ENCODE results near the gene KIAA1210. TPM values are rescaled to one million over a fixed set of nuclear protein-coding genes. Genes with fewer than 3 reads are reported as not detected.

The KIAA1210 gene
- total RNA-seq, 1 donor from 2014 or later = not detected

DNA sequence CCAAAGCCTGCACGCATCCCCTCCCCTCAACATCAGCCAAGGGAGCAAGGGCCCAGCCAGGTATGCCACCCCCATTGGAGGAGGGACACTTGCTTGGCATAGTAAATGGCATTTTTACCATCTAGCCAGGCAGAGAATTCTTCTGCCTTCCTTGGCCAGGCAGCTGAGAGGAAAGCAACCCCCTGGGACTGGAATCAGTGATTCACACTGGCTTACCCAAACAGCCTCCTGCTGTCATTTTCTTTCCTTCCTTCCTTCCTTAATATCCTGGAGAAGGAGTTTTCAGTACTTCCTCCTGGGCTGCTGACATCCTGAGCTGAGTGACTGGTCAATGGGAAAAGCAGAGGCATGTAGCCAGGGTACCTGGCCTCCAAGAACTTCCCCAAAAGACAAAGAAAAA lies 28.6 kb upstream of the KIAA1210 start:
- Mint-ChIP-seq H3K36me3 (ENCODE audit: unreplicated experiment) (no peaks in the 10 kb centered on the region), H3K27ac (ENCODE audit: unreplicated experiment) (no peak overlapping the region), H3K27me3 (ENCODE audit: unreplicated experiment) (peaks cover 2% of the 10 kb centered on the region), H3K4me3 (ENCODE audit: unreplicated experiment) (no peak overlapping the region), H3K4me1 (ENCODE audit: unreplicated experiment) (no peaks in the 10 kb centered on the region), H3K9me3 (ENCODE audit: unreplicated experiment) (no peaks in the 10 kb centered on the region)
- TF ChIP-seq, protein P1, sequence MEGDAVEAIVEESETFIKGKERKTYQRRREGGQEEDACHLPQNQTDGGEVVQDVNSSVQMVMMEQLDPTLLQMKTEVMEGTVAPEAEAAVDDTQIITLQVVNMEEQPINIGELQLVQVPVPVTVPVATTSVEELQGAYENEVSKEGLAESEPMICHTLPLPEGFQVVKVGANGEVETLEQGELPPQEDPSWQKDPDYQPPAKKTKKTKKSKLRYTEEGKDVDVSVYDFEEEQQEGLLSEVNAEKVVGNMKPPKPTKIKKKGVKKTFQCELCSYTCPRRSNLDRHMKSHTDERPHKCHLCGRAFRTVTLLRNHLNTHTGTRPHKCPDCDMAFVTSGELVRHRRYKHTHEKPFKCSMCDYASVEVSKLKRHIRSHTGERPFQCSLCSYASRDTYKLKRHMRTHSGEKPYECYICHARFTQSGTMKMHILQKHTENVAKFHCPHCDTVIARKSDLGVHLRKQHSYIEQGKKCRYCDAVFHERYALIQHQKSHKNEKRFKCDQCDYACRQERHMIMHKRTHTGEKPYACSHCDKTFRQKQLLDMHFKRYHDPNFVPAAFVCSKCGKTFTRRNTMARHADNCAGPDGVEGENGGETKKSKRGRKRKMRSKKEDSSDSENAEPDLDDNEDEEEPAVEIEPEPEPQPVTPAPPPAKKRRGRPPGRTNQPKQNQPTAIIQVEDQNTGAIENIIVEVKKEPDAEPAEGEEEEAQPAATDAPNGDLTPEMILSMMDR (IDR thresholded peaks at IDR 0.05) = no peak
- DNase-seq (ENCODE audit: extremely low spot score, unreplicated experiment) = no peak

DNA sequence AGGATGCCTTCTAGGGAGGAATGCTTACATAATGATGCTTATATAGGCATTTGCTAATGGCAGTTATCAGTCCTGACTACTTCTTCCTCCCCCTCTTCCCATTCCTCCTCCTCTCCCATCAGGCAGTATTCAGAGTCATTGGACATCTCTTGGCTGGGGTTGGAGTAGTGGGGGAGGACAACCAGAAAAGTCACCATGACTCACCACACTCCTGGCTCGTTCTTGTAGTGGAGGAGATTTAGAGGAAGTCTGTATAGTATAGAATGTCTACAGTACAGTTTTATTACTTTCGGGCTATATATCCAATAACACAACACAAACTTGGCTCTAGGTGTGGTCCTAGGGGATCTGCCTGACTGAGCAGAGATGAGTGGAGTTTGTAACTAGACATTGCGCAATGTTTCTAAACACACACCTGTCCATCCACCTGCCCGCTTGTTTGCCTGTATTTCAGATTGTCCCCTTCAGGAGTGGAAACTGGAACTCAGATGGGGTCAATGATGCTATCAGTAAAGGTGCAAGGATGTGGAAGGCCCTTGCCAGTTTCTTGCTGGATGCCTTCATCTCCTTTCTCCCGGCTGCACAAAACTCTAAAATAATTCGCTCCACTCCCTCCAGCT lies 27.9 kb upstream of the KIAA1210 start:
- TF ChIP-seq, protein P1 (IDR thresholded peaks at IDR 0.05) = no peak
- Mint-ChIP-seq H3K9me3 (ENCODE audit: unreplicated experiment) (no peaks in the 10 kb centered on the region), H3K27ac (ENCODE audit: unreplicated experiment) (no peak overlapping the region), H3K27me3 (ENCODE audit: unreplicated experiment) (peaks cover 2% of the 10 kb centered on the region), H3K4me3 (ENCODE audit: unreplicated experiment) (no peak overlapping the region), H3K36me3 (ENCODE audit: unreplicated experiment) (no peaks in the 10 kb centered on the region), H3K4me1 (ENCODE audit: unreplicated experiment) (no peaks in the 10 kb centered on the region)
- DNase-seq (ENCODE audit: extremely low spot score, unreplicated experiment) = no peak

DNA sequence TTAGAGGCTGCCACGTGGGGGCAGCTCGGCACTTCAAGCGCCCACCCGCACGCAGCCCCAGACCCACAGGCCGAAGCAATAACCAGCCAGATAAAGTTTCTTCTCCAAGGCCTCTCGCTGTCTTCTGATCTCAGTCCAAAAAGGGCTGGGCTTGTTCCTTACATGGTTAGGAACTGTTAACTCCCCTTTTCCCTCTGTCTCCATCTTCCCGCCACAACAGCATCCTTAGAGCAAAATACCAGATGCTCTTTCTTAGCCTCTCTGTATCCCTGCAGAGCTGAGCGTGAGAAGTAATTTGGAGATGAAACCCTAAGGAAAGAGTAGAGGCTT lies 23.4 kb upstream of the KIAA1210 start:
- Mint-ChIP-seq H3K27me3 (ENCODE audit: unreplicated experiment) (peaks cover 2% of the 10 kb centered on the region), H3K4me3 (ENCODE audit: unreplicated experiment) (no peak overlapping the region), H3K27ac (ENCODE audit: unreplicated experiment) (no peak overlapping the region), H3K4me1 (ENCODE audit: unreplicated experiment) (no peaks in the 10 kb centered on the region), H3K36me3 (ENCODE audit: unreplicated experiment) (no peaks in the 10 kb centered on the region), H3K9me3 (ENCODE audit: unreplicated experiment) (no peaks in the 10 kb centered on the region)
- DNase-seq (ENCODE audit: extremely low spot score, unreplicated experiment) = no peak
- TF ChIP-seq, protein P1 (IDR thresholded peaks at IDR 0.05) = no peak

DNA sequence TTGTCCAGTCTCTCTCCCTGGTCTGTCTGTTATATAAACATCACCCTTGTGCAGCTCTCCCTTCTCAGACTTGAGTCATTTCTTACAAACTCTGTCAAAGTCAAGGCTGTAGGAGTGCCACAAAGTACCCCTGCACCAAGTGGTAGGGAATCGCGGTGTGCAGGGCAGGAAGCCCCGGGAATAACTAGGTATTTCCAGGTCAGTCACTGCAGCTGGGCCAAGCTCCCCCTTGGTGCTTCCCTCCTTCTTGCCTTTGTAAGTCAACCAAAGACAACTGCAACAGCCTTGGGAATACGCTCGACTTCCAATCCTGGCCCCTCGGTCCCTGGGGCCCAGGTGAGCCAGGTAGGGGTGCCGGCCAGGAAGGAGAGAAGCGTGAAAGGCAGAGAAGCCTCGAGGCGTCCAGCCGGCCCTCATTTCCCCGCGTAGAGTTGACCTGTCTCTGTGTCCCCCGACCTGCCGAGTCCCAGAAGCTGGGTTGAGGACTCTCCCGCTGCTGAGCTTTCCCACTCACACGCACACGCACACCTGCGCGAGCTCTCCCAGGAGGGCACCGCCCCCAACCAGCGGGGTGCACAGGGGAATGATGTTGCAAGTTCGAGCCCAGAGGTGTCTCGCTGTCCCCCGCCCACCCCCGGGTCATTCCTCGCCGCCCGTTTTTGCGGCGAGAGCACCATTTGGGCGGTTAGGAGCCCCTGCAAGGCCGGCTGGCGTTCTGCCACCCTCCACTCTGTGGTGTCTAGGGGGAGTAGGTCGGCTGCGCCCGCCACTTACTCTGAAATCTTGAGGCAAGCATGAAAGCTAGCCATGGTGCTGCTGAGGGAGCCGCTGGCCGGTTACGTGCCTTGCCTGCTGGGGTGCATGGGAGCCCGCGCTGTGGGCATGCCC lies 22.8 kb upstream of the KIAA1210 start:
- no peaks in the 10 kb centered on the region for H3K4me1 Mint-ChIP-seq (ENCODE audit: unreplicated experiment)

DNA sequence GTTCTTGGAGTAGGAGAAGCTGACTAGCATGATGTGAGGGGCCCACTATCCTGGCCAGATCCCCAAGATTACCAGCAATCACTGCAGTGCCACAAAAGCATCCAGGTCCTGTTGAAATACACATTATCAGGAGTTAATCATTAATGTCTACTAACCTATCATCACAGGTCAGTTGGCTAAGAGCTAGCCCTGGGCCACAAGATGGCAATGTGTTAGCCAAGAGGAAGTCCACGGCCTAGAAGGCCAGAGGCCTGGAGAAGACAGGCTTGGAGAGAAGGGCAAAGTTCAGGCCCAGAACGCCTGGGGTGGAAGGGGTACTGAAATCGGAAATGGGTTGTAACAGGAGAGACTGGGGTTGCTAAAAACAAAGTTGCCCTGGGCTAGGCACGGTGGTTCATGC lies 19.9 kb upstream of the KIAA1210 start:
- H3K27ac Mint-ChIP-seq (ENCODE audit: unreplicated experiment) = no peak overlapping the region
- no peaks in the 10 kb centered on the region for H3K4me1 Mint-ChIP-seq (ENCODE audit: unreplicated experiment)
- H3K9me3 Mint-ChIP-seq (ENCODE audit: unreplicated experiment) = no peaks in the 10 kb centered on the region
- no peaks in the 10 kb centered on the region for H3K36me3 Mint-ChIP-seq (ENCODE audit: unreplicated experiment)
- no peak for DNase-seq (ENCODE audit: extremely low spot score, unreplicated experiment)
- H3K27me3 Mint-ChIP-seq (ENCODE audit: unreplicated experiment) = peaks cover 2% of the 10 kb centered on the region
- TF ChIP-seq, protein P1 (IDR thresholded peaks at IDR 0.05) = no peak
- H3K4me3 Mint-ChIP-seq (ENCODE audit: unreplicated experiment) = no peak overlapping the region

More for the DNA sequence above, 22.8 kb upstream of the KIAA1210 start:
- DNase-seq (ENCODE audit: extremely low spot score, unreplicated experiment) = no peak
- no peaks in the 10 kb centered on the region for H3K9me3 Mint-ChIP-seq (ENCODE audit: unreplicated experiment)
- H3K27me3 Mint-ChIP-seq (ENCODE audit: unreplicated experiment) = peaks cover 2% of the 10 kb centered on the region
- no peak overlapping the region for H3K4me3 Mint-ChIP-seq (ENCODE audit: unreplicated experiment)
- H3K36me3 Mint-ChIP-seq (ENCODE audit: unreplicated experiment) = no peaks in the 10 kb centered on the region
- TF ChIP-seq, protein P1 (IDR thresholded peaks at IDR 0.05) = no peak
- H3K27ac Mint-ChIP-seq (ENCODE audit: unreplicated experiment) = no peak overlapping the region
